Right renal cortex interstitium (tissue), 3 donors: ENCODE measurements around the gene AP3B1. TPM values are rescaled to one million over a fixed set of nuclear protein-coding genes. Genes with fewer than 3 reads are reported as not detected.
A peak's percentile ranks its signal among the peaks of the same experiment; 100 is the strongest.

Experiments used
- DNase-seq, 3 donors: peaks; one replicate each; pipeline ENCODE4 v3.0.0-alpha.2; 2013; ENCODE audit warnings: low read depth in 3 of 3, low spot score in 2 of 3
- polyA plus RNA-seq, 3 donors: library from polyadenylated mRNA; unstranded; fragments of 120-200 nt; gene quantifications; one replicate each; pipeline ENCODE4 v1.2.1, GENCODE V29; 2013; ENCODE audit not compliant: insufficient read length in 3 of 3

The AP3B1 gene
- 10 to 100 TPM; 77.2 to 84.1 (median 83.4) TPM for polyA plus RNA-seq

GRCh38 chr5:78294248-78295034, at the start of gene AP3B1:
AP3B1 (minus strand) TSS chr5:78294698; CDS start chr5:78294579, 119 bp downstream.
- DNase-seq: peak; percentile 95 to 98 (median 95)

GRCh38 chr5:78341440-78341839, 46.9 kb upstream of the AP3B1 start:
- no peak for DNase-seq

- no peak for DNase-seq
These were observed 45.3 kb upstream of the AP3B1 start for GRCh38 chr5:78339617-78340436.

- DNase-seq: no peak
These were observed 42.2 kb upstream of the AP3B1 start for GRCh38 chr5:78336698-78337097.

- DNase-seq: no peak
These were observed 41.5 kb upstream of the AP3B1 start for GRCh38 chr5:78335976-78336375.

- no peak for DNase-seq
These were observed 40.3 kb upstream of the AP3B1 start for GRCh38 chr5:78334811-78335210.

- DNase-seq: no peak
These were observed 37.1 kb upstream of the AP3B1 start for GRCh38 chr5:78331523-78332080.

- DNase-seq: no peak
These were observed 34.2 kb upstream of the AP3B1 start for GRCh38 chr5:78328585-78329173.

- no peak for DNase-seq
These were observed 33.4 kb upstream of the AP3B1 start for GRCh38 chr5:78327761-78328510.

- DNase-seq: no peak
These were observed 32.4 kb upstream of the AP3B1 start for GRCh38 chr5:78326930-78327329.

GRCh38 chr5:78323241-78323640, 28.7 kb upstream of the AP3B1 start:
- no peak for DNase-seq

GRCh38 chr5:78320401-78320800, 25.9 kb upstream of the AP3B1 start:
- no peak for DNase-seq

GRCh38 chr5:78318337-78318736, 23.8 kb upstream of the AP3B1 start:
- no peak for DNase-seq

- DNase-seq: no peak
These were observed 23.0 kb upstream of the AP3B1 start for GRCh38 chr5:78317515-78317914.

- DNase-seq: no peak
These were observed 14.2 kb upstream of the AP3B1 start for GRCh38 chr5:78308703-78309102.

- DNase-seq: no peak
These were observed 6.1 kb upstream of the AP3B1 start for GRCh38 chr5:78300464-78301045.

- DNase-seq: peak in 1 of 3 donors; percentile 2
These were observed 800 bp upstream of the AP3B1 start for GRCh38 chr5:78295035-78295961.

- peak in 2 of 3 donors; percentile 18 to 19 for DNase-seq
These were observed 649 bp downstream of the AP3B1 start for GRCh38 chr5:78293851-78294247.

GRCh38 chr5:78291687-78292086, 2.8 kb downstream of the AP3B1 start:
- DNase-seq: no peak
